ENCODE results near the gene TBX2.

DNA sequence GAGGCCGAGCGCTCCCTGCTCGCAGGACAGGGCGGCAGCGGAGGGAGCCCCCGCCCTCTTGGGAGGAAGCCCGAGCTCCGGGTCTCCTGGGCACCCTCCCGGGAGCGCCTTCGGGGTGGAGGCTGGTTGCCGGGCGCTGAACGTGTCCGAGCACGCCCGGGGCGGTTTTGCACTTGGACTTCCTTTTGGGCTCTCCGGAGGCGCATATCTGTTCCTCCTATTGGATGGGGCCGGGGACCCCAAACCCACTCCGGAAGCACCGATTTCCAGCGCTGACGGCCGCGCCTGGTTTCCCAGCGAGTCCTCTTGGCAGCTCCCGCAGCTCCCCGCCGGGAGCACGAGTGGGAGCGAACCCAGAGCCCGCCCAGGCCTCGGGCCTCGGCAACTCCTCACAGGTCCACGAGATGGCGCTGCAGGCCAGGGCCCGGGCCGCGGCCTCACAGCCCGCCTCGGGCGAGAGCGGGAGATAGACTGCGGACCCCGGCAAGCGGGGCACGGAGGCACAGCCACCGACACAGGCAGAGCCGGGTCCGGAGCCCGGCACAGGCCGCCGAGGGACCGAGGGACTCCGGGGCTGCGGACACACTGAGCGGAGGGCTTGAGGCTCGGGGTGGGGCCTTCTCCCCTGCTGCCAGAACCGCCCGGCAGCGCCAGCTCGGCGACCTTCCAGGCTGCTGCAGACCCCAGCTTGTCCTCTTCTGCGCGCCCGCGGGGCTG is 12.7 kb downstream of the TBX2 start:
- TF ChIP-seq, protein P1, sequence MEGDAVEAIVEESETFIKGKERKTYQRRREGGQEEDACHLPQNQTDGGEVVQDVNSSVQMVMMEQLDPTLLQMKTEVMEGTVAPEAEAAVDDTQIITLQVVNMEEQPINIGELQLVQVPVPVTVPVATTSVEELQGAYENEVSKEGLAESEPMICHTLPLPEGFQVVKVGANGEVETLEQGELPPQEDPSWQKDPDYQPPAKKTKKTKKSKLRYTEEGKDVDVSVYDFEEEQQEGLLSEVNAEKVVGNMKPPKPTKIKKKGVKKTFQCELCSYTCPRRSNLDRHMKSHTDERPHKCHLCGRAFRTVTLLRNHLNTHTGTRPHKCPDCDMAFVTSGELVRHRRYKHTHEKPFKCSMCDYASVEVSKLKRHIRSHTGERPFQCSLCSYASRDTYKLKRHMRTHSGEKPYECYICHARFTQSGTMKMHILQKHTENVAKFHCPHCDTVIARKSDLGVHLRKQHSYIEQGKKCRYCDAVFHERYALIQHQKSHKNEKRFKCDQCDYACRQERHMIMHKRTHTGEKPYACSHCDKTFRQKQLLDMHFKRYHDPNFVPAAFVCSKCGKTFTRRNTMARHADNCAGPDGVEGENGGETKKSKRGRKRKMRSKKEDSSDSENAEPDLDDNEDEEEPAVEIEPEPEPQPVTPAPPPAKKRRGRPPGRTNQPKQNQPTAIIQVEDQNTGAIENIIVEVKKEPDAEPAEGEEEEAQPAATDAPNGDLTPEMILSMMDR (conservative IDR thresholded peaks at IDR 0.05; ENCODE audit: low read depth, low read length), result peak; percentile 98
- no peak for TF ChIP-seq RCOR1 (IDR thresholded peaks at IDR 0.05; ENCODE audit: insufficient replicate concordance, low read length)
- peak; percentile 63 for TF ChIP-seq POLR2A (IDR thresholded peaks at IDR 0.05; ENCODE audit: low read depth, low read length)
- no peak for TF ChIP-seq NFE2L2 (IDR thresholded peaks at IDR 0.05; ENCODE audit: low read depth, low read length)
- TF ChIP-seq, protein P2, sequence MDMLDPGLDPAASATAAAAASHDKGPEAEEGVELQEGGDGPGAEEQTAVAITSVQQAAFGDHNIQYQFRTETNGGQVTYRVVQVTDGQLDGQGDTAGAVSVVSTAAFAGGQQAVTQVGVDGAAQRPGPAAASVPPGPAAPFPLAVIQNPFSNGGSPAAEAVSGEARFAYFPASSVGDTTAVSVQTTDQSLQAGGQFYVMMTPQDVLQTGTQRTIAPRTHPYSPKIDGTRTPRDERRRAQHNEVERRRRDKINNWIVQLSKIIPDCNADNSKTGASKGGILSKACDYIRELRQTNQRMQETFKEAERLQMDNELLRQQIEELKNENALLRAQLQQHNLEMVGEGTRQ (IDR thresholded peaks at IDR 0.05; ENCODE audit: low read depth, low read length), result no peak
- TF ChIP-seq MAFK (IDR thresholded peaks at IDR 0.05; ENCODE audit: low read depth, low read length), result no peak
- peak; percentile 83 for TF ChIP-seq SMC3 (IDR thresholded peaks at IDR 0.05; ENCODE audit: low read depth, low read length)
- no peak for TF ChIP-seq RFX5 (IDR thresholded peaks at IDR 0.05; ENCODE audit: low read depth, low read length)
- peak; percentile 98 for TF ChIP-seq RAD21 (IDR thresholded peaks at IDR 0.05; ENCODE audit: low read length)
- peak; percentile 44; the same call in 1 of the 2 replicates for TF ChIP-seq MXI1 (IDR thresholded peaks at IDR 0.05; ENCODE audit: borderline replicate concordance, low read depth, low read length)
- peak; percentile 33; the same call in 1 of the 2 replicates for TF ChIP-seq BHLHE40 (IDR thresholded peaks at IDR 0.05; ENCODE audit: low read depth, low read length)
